Ovary (tissue), 3 donors: Measurements from ENCODE around the gene HIVEP1.

Source experiments
- CTCF ChIP-seq, 3 donors: fragments of 450-650 bp in 2 of 3; fragments of 200-600 bp in 1 of 3; IDR thresholded peaks; one replicate each; pipeline versions ENCODE4 v1.5.1 to v1.8.0; 2016 to 2022; ENCODE audit warnings: antibody characterized with exemption in 3 of 3, mild to moderate bottlenecking in 1 of 3
- POLR2A ChIP-seq: fragments of 450-650 bp; IDR thresholded peaks from one replicate; pipeline ENCODE4 v1.6.1; 2017; ENCODE audit warnings: antibody characterized with exemption, mild to moderate bottlenecking, moderate library complexity
- donor health status: DM: no; HTN: no; CAD: no.

- TF ChIP-seq CTCF (IDR thresholded peaks at IDR 0.05) (no peak), POLR2A (no peak)
Measured at GRCh38 chr6:12026120-12026519, 14.0 kb downstream of the HIVEP1 start.
